GM06990 (cell line): ENCODE data around the gene PDCD1LG2.

Experiments used
- DNase-seq: peaks from one replicate; pipeline ENCODE4 v3.0.0-alpha.2; 2011; ENCODE audit not compliant: insufficient read length; ENCODE audit errors: extremely low read depth
- H3K27me3 ChIP-seq: replicated peaks from 2 replicates; pipeline ENCODE4 v1.6.0; 2011; ENCODE audit warnings: low read length; ENCODE audit not compliant: control insufficient read depth, insufficient read depth
- H3K36me3 ChIP-seq: 2 replicates; pipeline ENCODE4 v1.5.1; 2011; ENCODE audit warnings: low read length; ENCODE audit not compliant: control insufficient read depth, insufficient read depth
- H3K4me3 ChIP-seq: replicated peaks from 2 replicates; pipeline ENCODE4 v1.5.1; 2011; ENCODE audit warnings: low read depth, mild to moderate bottlenecking, control low read depth, low read length
- CTCF ChIP-seq: IDR thresholded peaks from 2 replicates; pipeline ENCODE4 v1.5.1; 2011; ENCODE audit warnings: low read length, control low read depth, mild to moderate bottlenecking, inconsistent platforms; ENCODE audit not compliant: insufficient read depth, poor library complexity, severe bottlenecking

PDCD1LG2 gene

GRCh38 chr9:5531101-5531882 lies 21.0 kb downstream of the PDCD1LG2 start:
- no peak for TF ChIP-seq CTCF
- Histone ChIP-seq H3K27me3 (no peaks in the 10 kb centered on the region), H3K36me3 (no peaks in the 10 kb centered on the region), H3K4me3 (no peak overlapping the region)
- no peak for DNase-seq

DNA sequence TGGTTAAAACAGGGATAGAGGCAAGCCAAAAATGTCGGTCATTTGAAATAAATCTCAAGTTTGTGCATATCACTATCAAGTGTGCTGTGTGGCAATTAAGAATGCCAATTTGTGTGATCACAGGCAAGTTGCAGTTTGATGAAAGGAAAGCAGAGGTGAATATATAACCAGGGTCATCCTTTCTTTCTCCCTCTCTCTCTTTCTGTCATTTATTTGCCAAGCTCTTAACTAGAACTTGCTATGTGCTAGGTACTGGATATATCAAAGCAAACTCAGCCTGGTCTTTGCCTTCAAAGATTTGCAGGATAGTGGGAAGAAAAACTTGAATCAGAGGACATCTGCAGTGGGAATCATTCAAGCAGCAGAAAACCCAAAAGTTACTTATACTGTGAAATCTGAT lies 22.0 kb downstream of the PDCD1LG2 start:
- no peaks in the 10 kb centered on the region for H3K27me3 ChIP-seq
- H3K36me3 ChIP-seq, result no peaks in the 10 kb centered on the region
- H3K4me3 ChIP-seq, result no peak overlapping the region
- no peak for TF ChIP-seq CTCF
- DNase-seq, result no peak

- no peak for DNase-seq
- Histone ChIP-seq H3K36me3 (no peaks in the 10 kb centered on the region), H3K27me3 (no peaks in the 10 kb centered on the region), H3K4me3 (no peak overlapping the region)
- no peak for TF ChIP-seq CTCF
These were observed 22.5 kb downstream of the PDCD1LG2 start for GRCh38 chr9:5532790-5533189.

DNA sequence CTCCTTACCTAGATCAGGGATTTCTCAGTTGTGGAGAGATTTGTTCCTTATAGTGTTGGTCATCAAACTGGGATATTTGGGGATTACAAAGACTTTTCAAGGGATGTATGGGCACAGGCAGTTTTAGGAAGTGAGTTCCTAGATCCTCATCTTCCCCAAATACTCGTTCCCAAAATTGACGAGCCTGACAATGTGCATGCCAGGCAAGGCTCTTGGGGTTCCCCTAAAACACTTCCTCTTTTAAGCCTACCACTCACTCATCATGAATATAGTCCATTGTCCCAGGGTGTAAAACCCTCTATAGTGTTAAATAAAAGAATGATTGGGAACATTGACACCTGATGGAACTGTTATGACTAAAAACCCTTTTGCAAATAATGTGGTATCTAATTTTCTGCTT lies 26.4 kb downstream of the PDCD1LG2 start:
- no peak overlapping the region for H3K4me3 ChIP-seq
- DNase-seq, result no peak
- H3K27me3 ChIP-seq, result no peaks in the 10 kb centered on the region
- H3K36me3 ChIP-seq, result no peaks in the 10 kb centered on the region
- no peak for TF ChIP-seq CTCF

DNA sequence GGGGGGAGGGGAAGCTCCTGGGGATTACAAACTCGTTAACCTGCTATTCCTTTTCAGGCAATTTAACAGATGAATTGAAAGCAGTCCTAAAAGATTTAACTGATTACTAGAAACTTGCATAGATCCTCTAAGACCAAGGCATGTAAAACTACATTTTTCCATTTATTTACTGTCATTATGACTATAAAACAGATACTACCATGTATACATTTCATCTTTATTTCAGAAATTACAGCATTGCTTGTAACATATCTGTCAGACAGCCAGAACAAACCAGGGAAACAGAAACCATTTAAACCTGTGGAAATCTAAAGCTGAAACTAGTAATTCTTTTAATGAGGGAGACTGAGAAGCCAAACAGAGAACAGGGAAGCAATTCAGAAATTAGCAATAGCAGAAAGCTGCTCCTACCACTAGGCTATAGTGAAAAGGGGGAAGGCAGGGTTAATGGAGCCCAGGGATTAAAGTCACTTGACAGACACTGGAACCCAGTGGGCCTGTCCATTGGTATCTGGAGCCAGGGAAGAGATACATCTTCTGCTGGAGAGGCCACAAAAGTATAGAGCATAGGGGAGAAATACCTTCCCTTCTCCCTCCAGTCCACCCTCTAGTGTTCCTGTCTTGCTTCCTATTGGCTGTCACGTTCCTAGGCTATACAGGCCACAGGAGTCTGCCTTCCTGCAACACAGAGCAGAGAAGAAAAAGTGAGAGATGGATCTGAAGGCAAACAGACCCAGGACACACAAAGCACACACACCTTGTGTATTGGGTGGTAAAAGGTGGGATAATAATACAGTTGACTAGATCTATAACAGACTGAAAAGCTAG lies 33.8 kb downstream of the PDCD1LG2 start:
- TF ChIP-seq CTCF, result no peak
- no peak overlapping the region for H3K4me3 ChIP-seq

More for the DNA sequence above, 33.8 kb downstream of the PDCD1LG2 start:
- no peaks in the 10 kb centered on the region for H3K36me3 ChIP-seq
- DNase-seq, result no peak
- H3K27me3 ChIP-seq, result no peaks in the 10 kb centered on the region
